HUDEP-2 (cell line): ENCODE results near the gene OLFM1.
"Not testable (repeated sequence)": the region's sequence is repeated elsewhere in the genome, so short reads cannot be mapped to it uniquely, and the experiment has no call there.

Source experiments
- DNase-seq, 76 experiments: peaks; one replicate each; lab custom pipeline; 2025; ENCODE audit not compliant: unreplicated experiment in 76 of 76; lab: John Stamatoyannopoulos, UW

OLFM1 gene

DNA sequence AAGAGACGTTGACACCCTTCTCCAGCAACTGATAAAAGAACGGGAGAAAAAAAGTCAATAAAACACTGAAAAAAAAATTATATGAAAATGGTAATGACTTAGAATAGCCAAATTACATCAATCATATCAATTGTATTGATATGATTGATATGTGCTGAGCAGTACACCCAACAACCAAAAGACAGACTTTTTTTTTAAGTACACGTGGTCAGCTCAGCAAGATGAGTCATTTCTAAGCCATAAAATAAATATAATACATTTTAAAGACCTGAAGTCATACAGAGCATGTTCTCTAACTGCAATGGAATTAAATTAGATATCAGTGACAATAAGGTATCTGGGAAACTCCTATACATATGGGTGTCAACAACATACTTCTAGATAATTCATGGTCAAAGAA, 30.9 kb upstream of the OLFM1 start:
- DNase-seq, result no peak

- no peak for DNase-seq
These were observed 26.9 kb upstream of the OLFM1 start for GRCh38 chr9:135060461-135061116.

DNA sequence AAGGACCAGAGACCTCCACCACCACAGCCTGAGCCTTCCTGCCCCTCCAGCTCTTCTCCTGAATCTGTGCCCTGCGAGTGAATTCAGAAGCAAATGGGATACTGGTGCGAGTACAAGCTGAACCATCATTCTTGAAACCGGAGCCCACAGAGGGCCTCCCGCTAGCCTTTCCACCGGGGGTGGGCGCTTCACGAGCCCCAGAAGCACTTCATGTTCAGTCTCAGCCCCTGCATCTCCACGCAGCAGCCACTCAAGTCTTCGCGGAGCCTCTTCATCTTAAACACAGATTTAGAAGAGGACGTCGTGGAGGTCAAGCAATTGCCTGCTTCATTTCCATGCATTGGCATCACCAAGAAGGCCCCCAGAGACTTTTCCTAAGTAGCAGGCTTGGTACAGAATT, 26.0 kb upstream of the OLFM1 start:
- no peak for DNase-seq

GRCh38 chr9:135062254-135062653, 25.2 kb upstream of the OLFM1 start:
- no peak for DNase-seq

GRCh38 chr9:135063466-135063865, 24.0 kb upstream of the OLFM1 start:
- DNase-seq, result not testable (repeated sequence)

GRCh38 chr9:135063888-135064287, 23.6 kb upstream of the OLFM1 start:
- not testable (repeated sequence) for DNase-seq

GRCh38 chr9:135065151-135065550, 22.3 kb upstream of the OLFM1 start:
- no peak for DNase-seq

GRCh38 chr9:135065804-135066203, 21.7 kb upstream of the OLFM1 start:
- no peak for DNase-seq

- no peak for DNase-seq
These were observed 21.2 kb upstream of the OLFM1 start for GRCh38 chr9:135066291-135066690.

DNA sequence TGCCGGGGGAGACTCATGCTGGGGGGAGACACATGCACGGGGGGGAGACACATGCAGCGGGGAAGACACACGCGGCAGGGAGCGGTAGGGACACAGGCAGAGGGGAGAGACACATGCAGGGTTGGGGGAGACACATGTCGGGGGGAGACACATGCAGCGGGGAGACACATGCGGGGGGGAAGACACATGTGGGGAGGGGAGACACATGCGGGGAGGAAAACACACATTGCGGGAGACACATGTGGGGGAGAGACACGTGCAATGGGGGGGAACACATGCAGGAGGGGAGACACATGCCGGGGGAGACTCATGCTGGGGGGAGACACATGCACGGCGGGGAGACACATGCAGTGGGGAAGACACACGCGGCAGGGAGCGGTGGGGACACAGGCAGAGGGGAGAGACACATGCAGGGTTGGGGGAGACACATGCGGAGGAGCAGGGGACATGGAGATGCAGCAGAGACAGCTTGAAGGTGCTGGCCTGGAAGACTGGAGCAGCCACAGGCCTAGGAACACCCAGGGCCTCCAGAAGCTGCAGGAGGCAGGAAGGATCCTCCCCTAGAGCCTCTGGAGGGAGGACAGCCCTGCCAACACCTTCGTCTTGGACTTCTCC, 20.3 kb upstream of the OLFM1 start:
- no peak for DNase-seq

DNA sequence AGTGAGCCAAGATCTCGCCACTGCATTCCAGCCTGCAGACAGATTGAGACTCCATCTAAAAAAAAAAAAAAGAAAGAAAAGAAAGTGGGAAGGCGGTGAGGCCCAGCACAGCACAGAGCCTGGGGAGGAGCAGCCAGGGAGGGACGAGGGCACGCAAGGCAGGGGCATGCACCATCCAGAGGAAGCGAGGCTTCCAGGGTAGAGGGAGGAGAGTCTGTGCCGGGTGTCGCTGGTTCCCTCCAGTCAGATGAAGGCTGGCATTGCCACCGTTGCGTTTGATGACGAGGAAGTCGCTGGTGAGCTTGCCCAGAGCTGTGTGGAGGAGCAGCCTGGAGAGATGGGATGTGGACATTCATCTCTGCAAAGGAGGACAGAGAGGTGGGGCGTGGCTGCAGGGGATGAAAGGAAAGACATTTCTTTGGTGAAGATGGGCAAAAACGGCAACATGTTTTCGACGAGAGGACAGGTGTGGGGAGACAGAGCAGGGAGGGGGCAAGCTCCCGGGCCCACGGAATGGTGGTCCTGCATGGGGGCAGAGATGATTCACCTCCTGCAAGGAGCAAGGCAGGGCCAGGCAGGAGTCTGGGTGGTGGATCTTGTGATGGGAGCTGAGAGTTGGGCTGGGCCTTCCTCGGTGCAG, 18.6 kb upstream of the OLFM1 start:
- DNase-seq, result no peak

DNA sequence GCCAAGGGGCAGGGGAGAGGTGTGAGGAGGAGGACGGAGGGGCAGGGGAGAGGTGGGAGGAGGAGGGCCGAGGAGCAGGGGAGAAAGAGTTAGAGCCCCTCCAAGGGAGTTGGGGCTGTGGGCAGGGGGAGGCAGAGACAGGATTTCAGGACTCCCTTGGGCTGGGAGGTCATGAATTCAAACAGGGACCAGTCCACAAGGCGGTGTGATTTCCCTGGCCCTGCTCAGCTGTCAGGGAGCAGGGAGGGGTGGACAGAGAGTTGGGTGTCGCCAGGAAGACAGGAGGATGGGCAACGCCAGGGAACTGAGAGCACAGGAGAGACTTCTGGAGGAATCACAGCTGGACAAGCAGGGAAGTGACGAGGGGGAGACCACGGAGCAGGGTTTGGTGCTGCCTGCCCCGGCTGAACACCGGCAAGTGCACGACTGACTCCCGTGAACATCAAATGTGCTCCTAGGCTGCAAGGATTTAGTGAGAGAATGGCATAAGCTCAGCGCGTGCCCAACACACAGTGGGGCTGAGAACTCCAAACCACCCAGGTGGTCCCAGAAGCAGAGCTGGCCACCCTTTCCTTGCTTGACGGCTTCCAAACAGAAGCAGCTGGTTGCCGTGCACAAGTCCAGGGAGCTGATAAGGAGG, 17.8 kb upstream of the OLFM1 start:
- no peak for DNase-seq

DNA sequence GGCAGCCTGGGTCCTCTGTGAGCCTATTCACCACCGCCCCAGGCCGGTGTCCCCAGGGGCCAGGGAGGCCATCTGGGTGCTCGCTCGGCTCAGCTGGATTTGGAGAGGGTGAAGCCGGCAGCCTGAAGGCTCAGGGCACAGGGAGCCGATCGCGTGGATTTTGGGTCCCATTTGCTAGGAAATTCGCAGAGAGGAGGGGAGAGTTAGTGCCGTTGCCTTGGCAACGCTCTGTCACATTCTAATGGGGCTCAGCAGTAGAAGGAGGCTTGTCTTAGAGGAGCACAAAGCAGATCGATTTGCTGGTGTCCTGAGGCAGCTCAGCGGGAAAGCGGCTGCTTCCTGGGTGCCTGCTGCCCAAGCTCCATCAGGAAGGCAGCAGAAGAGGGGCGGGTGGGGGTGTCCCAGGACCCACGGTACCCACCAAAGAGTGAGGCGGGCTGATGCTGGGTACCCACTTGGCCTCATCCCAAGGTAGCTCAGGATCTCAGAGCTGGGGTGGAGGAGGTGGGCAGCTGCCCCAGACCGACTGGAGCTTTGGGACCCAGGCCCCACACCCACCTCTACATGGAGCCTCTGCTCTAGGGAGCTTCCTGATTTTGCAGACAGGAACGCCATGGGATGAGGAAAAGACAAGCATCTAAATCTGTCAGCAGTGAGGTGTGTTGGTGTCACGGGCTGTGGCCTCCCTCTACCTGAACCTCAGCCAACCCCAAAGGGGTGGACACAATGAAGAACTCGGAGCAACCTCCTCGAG, 17.1 kb upstream of the OLFM1 start:
- no peak for DNase-seq

- DNase-seq, result no peak
These were observed 16.3 kb upstream of the OLFM1 start for GRCh38 chr9:135070964-135071735.

DNA sequence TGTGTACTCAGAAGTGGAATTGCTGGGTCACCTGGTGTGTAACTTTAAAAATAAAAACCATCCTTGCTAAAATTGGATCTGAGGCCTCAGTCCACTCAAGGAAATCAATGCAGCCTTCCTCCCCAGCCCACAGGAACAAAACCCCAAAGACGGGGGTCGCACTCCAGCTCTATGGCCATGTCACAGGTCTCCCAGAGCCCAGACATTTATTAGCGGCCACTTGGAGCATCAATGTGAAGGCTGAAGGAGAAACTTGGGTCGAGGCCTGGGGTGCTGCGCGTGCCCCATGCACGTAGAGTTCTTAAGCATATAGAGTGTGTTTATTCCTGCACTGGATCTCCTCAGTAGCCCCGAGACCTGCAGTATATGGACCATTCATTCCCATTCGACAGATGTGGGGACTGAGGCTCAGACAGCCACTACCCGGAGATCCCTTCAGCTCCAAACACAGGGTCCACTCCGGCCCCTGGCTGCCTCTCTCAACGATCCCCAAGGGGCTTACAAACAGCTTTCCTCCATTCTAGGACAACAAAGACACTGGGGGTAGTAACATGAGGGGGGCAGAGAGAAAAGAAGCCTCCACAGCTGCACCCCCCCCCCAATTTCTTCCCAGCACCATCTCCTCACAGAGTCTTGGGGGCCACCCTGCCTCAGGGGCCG, 14.3 kb upstream of the OLFM1 start:
- DNase-seq, result no peak

DNA sequence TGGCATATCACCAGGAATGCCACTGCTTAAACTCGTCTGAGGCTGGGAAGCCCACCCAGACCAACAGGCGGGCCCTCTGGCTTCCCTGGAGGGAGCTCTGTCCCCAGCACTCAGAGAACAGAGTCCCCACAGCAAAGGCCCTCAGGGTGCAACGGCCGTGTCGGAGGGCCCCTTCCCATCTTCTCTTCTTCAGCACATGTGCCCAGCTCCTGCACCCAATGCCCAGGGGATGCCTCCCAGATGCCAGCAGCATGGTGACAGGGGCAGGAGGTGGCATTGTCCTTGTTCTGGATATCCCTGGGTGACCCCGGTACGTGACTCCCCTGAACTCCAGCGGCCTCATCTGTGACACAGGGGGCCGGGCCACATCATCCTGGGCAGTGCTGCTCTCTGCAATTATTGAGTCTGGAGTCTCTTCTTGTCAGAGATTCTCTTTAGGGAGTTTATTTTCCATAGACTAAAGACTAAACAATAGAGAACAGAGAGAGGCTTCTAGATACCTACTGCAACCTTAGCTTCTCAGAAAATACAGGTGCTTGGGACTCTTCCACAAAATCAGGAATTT, 13.6 kb upstream of the OLFM1 start:
- no peak for DNase-seq

DNA sequence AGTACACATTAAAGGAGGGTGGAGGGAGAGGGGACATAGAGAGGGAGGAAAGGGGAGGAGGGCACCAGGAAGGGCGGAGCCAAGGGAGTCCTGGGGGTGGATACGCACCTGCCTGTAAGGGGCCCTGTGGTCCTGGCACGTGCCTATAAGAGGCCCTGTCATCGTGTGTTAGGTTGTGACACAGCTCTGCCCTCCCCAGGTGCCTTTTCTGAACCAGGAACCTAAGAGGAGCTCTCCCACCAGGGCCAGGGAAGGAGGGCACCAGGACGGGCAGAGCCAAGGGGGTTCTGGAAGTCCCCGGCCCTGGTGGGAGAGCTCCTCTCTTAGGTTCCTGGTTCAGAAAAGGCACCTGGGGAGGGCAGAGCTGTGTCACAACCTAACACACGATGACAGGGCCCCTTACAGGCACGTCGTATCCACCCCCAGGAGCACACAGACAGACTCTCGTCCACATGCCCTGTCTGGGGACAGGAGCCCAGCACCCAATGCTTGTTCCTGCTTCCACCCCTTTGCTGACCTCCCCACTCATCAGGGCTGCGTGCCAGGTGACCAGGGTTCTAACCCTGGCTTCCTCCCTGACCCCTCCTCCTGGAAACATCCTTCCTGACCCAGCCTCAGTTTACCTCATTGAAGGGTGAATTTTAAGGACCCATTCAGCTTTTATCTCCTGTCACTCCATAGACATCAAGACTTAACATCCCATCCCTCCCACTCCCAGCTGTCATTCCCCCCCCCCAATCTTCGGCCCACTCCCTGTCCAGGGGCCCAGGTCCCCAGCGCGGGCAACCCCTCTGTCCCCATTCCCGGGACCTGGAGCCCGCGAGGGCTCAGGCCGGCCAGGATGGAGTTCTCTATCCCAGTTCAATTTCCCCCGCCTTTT, 12.9 kb upstream of the OLFM1 start:
- DNase-seq, result no peak
